ENCODE data around the gene EDEM2.
"Not testable (repeated sequence)": the region's sequence is repeated elsewhere in the genome, so short reads cannot be mapped to it uniquely, and the experiment has no call there.

DNA sequence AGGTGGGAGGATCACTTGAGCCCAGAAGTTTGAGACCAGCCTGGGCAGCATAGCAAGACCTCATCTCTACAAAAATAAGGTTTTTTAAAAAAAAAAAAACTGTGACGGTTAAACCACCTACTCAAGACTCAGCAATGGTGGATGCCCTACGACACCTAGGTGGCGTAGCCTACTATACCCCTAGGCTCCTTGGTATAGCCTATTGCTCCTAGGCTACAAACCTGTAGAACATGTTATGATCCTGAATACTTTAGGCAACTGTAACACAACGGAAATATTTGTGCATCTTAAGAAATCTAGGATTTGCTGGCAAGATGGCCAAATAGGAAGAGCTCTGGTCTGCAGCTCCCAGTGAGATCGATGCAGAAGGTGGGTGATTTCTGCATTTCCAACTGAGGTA, 13.2 kb upstream of the EDEM2 start:
- TF ChIP-seq EZH2 (IDR thresholded peaks at IDR 0.05); POLR2AphosphoS5 (IDR thresholded peaks at IDR 0.05; ENCODE audit: borderline replicate concordance, low read depth, low read length): not testable (repeated sequence)
